Ishikawa (cell line): ENCODE data around the gene NOS1AP.

Experiments
- RAD21 ChIP-seq: IDR thresholded peaks from 2 replicates; pipeline ENCODE4 v1.6.1; 2012; ENCODE audit warnings: low read depth
- YY1 ChIP-seq: IDR thresholded peaks from 2 replicates; pipeline ENCODE4 v1.6.1; 2012; ENCODE audit warnings: low read depth
- ZBTB7A ChIP-seq: IDR thresholded peaks from 2 replicates; pipeline ENCODE4 v1.6.1; 2012; ENCODE audit warnings: low read depth

DNA sequence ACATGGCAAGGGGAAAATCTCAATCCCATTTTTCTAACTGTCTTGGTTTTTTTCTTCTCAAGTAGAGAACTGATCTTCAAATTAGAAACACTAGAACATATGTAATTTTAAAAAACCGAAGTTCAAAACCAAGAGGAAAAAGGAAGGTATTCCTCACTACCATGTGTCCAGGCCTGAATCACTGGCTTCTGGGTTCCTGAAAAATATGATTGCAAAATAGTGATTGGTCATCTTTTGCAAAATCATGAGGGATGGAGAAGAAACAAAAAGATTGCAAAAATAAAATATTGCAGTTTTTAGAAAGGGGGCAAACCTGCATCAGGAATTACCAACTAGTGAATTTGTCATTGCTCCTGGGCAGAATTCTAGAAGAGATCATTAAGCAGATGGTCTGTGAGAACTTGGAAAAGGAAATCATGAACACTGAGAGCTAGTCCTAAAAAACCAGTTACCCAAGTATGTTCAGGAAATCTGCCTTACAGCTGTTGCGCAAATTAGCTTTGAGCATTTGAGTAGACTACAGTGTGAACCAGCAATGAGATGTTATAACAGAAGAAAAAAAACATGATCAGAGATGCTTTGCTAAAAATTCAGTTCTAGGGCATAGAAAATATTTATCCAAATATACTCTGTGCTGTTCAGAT, 257.8 kb downstream of the NOS1AP start:
- TF ChIP-seq RAD21 (no peak), ZBTB7A (no peak), YY1 (no peak)
